Measurements from ENCODE around the gene ZBTB4.

ZBTB4 gene

GRCh38 chr17:7428557-7428956 is 50.9 kb downstream of the ZBTB4 start, which contains the start of gene SPEM3:
TSS of gene SPEM3 (plus strand) at chr17:7428857. CDS start at chr17:7428903, 46 bp downstream.
- in situ Hi-C loops (cut with MboI; ENCODE audit: low sequenced_read_pairs, unreplicated experiment): no loop called here
- no peak for DNase-seq (ENCODE audit: low spot score)
- TF ChIP-seq, protein P1, sequence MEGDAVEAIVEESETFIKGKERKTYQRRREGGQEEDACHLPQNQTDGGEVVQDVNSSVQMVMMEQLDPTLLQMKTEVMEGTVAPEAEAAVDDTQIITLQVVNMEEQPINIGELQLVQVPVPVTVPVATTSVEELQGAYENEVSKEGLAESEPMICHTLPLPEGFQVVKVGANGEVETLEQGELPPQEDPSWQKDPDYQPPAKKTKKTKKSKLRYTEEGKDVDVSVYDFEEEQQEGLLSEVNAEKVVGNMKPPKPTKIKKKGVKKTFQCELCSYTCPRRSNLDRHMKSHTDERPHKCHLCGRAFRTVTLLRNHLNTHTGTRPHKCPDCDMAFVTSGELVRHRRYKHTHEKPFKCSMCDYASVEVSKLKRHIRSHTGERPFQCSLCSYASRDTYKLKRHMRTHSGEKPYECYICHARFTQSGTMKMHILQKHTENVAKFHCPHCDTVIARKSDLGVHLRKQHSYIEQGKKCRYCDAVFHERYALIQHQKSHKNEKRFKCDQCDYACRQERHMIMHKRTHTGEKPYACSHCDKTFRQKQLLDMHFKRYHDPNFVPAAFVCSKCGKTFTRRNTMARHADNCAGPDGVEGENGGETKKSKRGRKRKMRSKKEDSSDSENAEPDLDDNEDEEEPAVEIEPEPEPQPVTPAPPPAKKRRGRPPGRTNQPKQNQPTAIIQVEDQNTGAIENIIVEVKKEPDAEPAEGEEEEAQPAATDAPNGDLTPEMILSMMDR (IDR thresholded peaks at IDR 0.05; ENCODE audit: borderline replicate concordance, control extremely low read depth, extremely low read depth, insufficient read depth, missing control alignments): no peak

DNA sequence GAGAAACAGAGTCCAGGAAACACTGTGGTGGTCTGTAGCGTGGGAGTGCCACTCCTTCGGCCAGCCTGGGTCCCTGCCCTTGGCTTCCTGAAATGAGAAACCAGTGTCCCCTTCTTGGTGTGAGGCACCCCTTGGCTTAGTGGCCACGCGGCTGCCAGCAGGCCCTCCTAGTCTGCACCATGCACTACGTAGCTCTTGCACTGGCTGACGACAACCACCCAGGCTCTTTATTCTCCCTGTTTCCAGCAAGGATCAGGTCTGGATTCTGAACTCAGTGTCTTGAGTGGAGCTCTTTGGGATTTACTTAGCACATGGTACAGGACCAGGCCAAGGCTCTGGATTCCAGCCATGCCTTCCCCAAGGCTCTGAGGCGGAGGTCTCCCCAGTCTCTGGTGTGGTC is 51.9 kb downstream of the ZBTB4 start:
- TF ChIP-seq, protein P1 (IDR thresholded peaks at IDR 0.05; ENCODE audit: borderline replicate concordance, control extremely low read depth, extremely low read depth, insufficient read depth, missing control alignments): no peak
- in situ Hi-C loops (cut with MboI; ENCODE audit: low sequenced_read_pairs, unreplicated experiment): no loop called here
- no peak for DNase-seq (ENCODE audit: low spot score)

DNA sequence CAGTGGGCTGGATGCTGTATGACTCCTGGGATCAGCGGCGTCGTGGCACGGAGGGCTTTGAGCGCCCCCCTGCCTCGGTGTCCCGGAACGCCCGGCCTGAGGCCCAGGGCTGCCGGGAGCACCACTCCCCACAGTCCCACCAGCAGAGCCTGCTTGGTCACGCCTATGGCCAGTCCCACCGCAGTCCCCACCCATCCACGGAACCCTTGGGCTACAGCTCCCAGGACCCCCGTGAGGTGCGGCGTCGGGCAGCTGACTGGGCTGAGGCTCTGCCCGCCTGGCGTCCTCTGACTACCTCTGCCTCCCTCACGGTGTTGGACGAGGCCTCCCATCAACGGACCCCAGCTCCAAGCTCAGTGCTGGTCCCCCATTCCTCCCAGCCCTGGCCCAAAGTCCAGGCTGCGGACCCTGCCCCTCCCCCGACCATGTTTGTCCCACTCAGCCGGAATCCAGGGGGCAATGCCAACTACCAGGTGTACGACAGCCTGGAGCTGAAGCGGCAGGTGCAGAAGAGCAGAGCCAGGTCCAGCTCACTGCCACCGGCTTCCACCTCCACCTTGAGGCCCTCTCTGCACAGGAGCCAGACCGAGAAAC is 52.4 kb downstream of the ZBTB4 start:
- TF ChIP-seq, protein P1 (IDR thresholded peaks at IDR 0.05; ENCODE audit: borderline replicate concordance, control extremely low read depth, extremely low read depth, insufficient read depth, missing control alignments): no peak
- in situ Hi-C loops (cut with MboI; ENCODE audit: low sequenced_read_pairs, unreplicated experiment): no loop called here
- DNase-seq (ENCODE audit: low spot score): no peak

DNA sequence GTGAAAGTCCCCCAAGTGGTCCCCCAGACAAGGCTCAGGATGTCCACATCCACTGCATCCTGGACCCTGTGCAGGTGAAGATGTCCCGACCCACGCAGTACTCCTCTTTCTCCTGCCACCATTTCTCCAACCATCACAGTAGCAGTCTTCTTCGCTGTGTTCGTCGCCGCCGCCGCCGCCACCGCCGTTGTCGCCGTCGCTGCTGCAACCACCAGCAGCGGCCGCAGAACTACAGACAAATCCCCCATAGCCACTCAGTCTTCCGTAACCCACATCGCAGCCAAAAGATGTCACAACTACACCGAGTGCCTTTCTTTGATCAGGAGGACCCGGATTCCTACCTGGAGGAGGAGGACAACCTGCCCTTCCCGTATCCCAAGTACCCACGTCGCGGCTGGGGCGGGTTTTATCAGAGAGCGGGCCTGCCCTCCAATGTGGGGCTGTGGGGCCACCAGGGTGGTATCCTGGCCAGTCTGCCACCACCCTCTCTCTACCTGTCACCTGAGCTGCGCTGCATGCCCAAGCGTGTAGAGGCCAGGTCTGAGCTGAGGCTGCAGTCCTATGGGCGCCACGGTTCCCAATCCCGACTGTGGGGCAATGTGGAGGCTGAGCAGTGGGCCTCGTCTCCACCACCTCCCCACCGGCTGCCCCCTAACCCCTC is 53.1 kb downstream of the ZBTB4 start:
- in situ Hi-C loops (cut with MboI; ENCODE audit: low sequenced_read_pairs, unreplicated experiment): no loop called here

GRCh38 chr17:7425756-7426155 is 53.7 kb downstream of the ZBTB4 start:
- TF ChIP-seq, protein P1 (IDR thresholded peaks at IDR 0.05; ENCODE audit: borderline replicate concordance, control extremely low read depth, extremely low read depth, insufficient read depth, missing control alignments): no peak
- DNase-seq (ENCODE audit: low spot score): no peak
- in situ Hi-C loops (cut with MboI; ENCODE audit: low sequenced_read_pairs, unreplicated experiment): no loop called here

More for the DNA sequence above, 53.1 kb downstream of the ZBTB4 start:
- TF ChIP-seq, protein P1 (IDR thresholded peaks at IDR 0.05; ENCODE audit: borderline replicate concordance, control extremely low read depth, extremely low read depth, insufficient read depth, missing control alignments): no peak
- DNase-seq (ENCODE audit: low spot score): no peak

- TF ChIP-seq, protein P1 (IDR thresholded peaks at IDR 0.05; ENCODE audit: borderline replicate concordance, control extremely low read depth, extremely low read depth, insufficient read depth, missing control alignments): no peak
- no peak for DNase-seq (ENCODE audit: low spot score)
- in situ Hi-C loops (cut with MboI; ENCODE audit: low sequenced_read_pairs, unreplicated experiment): no loop called here
These were observed 54.1 kb downstream of the ZBTB4 start, which contains the start of gene SPEM2 for GRCh38 chr17:7425316-7425715. TSS of gene SPEM2 (plus strand) at chr17:7425616. CDS start at chr17:7425689, 73 bp downstream.

Data from GM13976 (cell line).